DLD1 (cell line): Measurements from ENCODE around the gene BRD1.

Experiments
- in situ Hi-C: cut with HindIII; loops from 2 replicates; pipeline ENCODE4 v1.10.0; 2017; ENCODE audit warnings: low sequenced_read_pairs

BRD1 gene

DNA sequence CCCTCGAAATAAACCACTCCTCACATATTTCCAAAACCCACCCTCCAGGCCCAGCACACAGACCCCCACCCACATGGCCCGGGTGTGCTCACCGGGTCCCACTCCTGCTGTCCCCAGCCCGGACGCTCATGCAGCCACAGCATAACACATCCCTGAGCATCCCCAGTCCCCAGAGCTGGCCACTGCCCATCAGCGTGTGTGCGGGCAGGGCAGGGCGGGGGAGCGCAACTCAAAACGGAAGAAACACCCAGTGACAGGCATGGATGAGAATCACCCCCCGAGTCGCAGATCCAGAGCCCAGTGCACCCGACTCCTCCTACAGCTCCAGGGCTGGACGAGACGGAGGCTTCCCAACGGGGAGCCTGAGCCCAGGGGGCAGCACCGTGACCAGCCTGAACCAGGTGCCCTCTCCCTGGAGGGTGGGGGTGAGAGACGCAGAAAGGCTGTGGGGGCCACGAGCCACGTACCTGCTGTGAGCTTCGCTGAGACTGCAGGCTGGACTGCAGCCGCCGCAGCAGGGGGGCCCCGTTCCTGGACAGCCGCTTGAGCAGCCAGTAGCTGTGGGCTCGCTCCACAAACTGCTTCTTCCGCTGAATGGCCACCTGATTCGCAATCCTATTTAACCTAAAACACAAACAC, 23.8 kb downstream of the BRD1 start:
- in situ Hi-C loops = no loop called here

DNA sequence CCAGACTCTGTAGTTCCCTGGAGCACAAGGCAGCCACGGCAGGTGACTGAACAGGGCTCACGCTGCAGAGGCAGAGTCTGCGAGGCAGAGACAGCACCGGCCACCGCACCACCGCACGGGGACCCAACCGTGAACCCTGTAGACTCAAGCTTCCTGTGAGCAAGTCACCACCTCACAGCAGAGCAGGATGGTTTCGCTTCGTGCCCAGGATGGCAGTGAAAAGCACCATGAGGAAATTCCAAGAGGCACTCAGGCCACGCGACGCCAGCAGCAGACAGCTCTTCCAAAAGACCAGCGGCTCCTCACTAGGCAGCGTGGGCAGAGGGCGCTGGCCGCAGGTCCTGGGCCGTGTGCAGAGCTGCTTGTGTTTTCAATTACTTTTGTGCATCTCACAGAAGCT, 24.5 kb downstream of the BRD1 start:
- in situ Hi-C loops = no loop called here

DNA sequence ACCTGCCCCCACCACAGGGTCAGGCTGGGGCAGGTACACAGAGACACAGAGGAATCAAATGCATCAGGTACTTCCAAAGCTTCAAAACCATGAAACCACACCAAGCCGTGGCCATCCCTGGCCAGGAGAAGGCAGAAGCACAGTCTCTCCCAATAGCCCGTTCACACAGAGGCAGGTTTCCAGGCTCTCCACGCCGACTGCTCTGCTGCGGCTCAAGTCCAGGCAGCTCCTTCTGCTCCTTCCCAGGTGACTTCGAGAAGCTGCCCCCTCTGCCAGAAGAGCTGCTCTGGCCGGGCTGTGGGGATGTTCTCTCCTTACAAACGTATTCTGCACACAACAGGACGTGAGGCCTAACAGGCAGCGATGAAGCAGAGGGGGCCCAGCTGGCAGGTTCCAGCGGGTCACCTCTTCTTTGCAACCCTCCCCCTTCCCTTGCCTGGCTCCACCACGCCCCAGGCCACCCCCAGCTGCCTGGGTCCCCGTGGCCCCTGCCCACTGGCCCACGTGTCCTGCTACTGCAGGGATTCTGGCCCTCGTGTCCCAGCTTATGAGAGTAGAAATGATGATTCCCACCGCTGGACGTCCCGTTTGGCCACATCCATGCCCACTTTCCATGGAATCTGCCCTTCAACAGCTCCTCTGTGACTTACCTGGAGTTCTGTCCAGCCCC, 26.1 kb downstream of the BRD1 start:
- in situ Hi-C loops = no loop called here

DNA sequence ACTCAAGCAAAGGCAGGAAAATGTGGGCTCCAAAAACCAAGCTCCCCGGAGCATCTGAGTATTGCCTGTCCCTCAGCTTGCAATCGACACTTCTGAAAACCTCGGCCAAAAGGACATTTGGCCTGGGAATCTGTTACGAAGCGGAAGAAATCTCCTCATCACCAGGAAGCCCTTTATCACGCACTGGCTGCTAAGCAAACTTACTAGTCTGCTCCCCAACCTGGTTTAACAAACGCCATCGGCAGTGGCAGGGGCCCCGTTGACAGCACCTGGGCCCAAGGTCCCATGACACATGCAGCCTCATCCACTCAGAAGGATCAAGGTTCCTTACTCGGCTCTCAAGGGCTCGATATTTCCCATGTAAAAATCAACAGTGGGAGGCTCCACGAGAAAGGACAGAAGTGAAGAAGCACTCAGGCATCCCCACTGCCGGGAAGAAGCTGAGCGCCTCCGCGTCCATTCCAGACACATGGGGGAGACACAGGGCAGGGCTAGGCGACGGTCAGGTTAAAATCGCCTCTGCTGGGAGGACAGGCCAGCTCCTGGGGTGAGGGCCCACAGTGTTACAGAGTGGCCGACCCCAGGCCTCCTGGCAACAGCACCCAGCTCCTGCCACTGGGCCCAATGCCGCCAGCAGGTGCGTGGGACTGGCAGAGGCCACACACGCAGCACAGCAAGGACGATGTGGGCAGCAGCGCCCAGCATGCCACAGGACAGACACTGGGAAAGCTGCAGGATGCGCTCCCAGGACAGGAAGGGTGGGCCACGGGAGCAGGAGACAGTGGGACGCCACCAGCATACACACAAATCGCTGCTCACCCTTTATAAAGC, 27.1 kb downstream of the BRD1 start:
- in situ Hi-C loops = no loop called here

- in situ Hi-C loops = loop anchor here (10.0 to 25.0 kb wide), 2 partner anchors 75 to 137 kb away; no protein-coding TSS in a partner anchor
Measured at GRCh38 chr22:49799431-49800075, 28.1 kb downstream of the BRD1 start.

DNA sequence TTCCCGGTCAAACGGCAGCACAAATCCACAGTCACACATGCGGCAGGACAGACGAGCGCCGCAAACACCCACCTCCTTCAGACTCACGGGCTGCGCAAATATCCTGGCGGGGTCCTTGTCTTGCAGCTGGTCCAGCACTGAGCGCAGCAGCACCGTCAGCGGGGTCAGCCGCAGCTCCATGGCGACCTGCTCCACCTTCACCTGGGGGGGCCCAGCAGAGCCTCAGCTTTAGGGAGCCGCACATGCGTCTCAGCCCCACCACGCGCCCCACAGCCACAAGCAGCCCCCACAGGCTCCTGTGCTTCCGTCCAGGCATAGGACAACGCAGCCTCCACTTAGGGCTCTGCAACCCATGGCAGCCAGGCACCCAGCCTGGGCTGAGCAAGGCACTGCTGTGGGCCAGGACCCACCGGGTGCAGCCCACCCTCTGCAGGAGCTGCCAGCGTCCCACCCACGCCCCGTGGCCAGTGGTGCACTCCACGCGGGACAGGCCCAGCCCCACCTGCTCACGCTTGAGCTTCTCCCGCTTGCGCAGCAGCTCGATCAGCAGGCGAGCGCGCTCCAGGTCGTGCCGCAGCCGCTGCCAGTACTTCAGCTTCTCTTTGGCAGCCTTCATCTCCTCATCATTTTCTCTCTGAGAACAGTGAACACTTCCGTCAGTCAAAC, 29.1 kb downstream of the BRD1 start:
- in situ Hi-C loops = loop anchor here (10.0 to 25.0 kb wide), 2 partner anchors 76 to 136 kb away; no protein-coding TSS in a partner anchor

- in situ Hi-C loops = loop anchor here (10.0 to 25.0 kb wide), 2 partner anchors 77 to 135 kb away; no protein-coding TSS in a partner anchor
Measured at GRCh38 chr22:49797706-49798105, 30.0 kb downstream of the BRD1 start.

DNA sequence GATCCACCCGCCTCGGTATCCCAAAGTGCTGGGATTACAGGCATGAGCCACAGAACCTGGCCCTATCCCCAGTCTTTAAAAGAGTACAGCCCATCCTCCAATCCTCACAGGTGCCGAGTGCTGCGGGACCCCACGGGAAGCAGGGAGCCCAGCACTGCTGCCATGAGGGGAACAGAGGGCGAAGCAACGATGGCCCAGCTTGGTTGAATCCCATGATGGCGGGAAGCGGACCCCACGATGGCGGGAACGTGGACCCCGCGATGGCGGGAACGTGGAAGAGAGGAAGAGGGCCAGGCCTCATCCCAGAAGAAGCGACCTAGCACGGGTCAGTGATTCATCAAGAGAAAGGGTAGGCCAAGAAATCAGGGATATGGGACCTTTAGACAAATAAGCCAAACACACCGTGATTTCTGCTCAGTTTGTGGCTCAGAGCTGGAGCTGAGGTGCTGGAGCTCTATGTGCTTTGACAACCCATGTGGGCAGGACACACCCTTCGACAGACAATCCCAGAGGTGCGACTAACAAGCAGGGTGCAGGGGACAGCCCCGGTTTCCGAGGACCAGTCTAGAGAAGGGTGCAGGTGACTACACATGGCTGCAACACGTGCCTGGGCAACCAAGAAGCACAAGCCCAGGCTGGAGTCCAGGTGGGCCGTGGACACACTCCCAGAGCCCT, 30.9 kb downstream of the BRD1 start:
- in situ Hi-C loops = loop anchor here (10.0 to 25.0 kb wide), 2 partner anchors 78 to 134 kb away; no protein-coding TSS in a partner anchor

DNA sequence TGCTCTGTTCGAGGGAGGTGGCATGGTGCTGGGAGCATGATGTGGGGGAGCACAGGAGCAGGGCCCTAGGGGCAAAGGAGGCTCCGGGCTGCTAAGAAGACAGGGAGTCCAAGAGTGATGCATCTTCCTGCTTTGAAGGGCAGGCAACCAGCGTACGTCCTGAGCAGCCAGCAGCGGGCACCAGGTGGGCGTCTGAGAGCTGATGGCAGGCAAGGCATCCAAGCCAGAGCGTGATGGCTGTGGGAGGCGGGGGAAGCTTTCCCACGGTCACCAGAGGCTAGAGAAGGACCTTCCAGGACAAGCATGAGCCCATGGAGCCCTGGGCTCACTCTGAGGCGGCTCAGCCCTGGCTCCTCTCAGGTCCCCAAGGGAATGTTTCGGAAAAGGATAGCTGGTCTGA, 32.2 kb downstream of the BRD1 start:
- in situ Hi-C loops = loop anchor here (10.0 to 25.0 kb wide), 2 partner anchors 79 to 133 kb away; no protein-coding TSS in a partner anchor

GRCh38 chr22:49793871-49794270, 33.8 kb downstream of the BRD1 start:
- in situ Hi-C loops = loop anchor here (10.0 to 25.0 kb wide), 2 partner anchors 81 to 132 kb away; no protein-coding TSS in a partner anchor

- in situ Hi-C loops = loop anchor here (10.0 to 25.0 kb wide), 2 partner anchors 82 to 131 kb away; no protein-coding TSS in a partner anchor
Measured at GRCh38 chr22:49793296-49793695, 34.4 kb downstream of the BRD1 start.

DNA sequence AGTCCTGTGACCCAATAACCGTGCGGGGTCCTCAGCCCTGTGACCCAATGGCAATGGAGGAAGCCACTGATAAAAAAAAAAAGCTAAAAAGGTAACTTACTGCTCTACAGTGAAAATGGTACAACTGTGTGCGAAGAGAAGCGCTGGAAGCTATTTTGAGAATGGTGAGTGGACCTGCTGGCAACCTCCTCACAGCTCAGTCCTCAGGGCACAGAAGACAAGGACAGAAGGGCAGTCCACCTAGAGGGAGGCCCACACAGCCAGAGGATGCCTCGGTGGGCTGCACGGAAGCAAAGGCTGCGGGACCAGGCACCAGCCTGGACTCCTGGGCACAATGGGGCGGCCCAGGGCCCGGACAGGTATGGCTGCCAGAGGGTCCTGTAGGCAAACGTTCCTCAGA, 35.6 kb downstream of the BRD1 start:
- in situ Hi-C loops = loop anchor here (10.0 to 25.0 kb wide), 2 partner anchors 83 to 130 kb away; no protein-coding TSS in a partner anchor

DNA sequence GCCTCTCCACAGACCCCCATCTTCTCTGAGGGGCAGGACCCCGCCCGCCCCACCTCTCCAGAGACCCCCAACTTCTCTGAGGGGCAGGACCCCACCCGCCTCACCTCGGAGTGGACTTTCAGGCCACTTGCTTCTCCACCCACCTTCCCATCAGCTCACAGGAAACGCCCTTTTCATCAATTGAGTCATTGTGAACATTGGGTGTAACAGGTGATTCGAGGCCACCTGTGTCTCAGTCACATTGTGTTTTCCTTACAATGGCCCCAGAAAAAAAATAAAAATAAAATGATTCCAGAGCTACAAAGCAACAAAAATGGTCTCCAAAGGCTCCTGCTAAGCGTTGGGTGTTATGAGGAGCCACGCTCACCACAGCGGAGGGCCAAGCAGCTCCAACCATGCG, 36.0 kb downstream of the BRD1 start:
- in situ Hi-C loops = loop anchor here (10.0 to 25.0 kb wide), 2 partner anchors 83 to 129 kb away; no protein-coding TSS in a partner anchor

- in situ Hi-C loops = loop anchor here (10.0 to 25.0 kb wide), 2 partner anchors 84 to 129 kb away; no protein-coding TSS in a partner anchor
Measured at GRCh38 chr22:49790912-49791311, 36.8 kb downstream of the BRD1 start.

GRCh38 chr22:49789289-49790141, 38.2 kb downstream of the BRD1 start:
- in situ Hi-C loops = loop anchor here (10.0 to 25.0 kb wide), 2 partner anchors 85 to 127 kb away; no protein-coding TSS in a partner anchor

GRCh38 chr22:49788504-49788903, 39.2 kb downstream of the BRD1 start:
- in situ Hi-C loops = loop anchor here (25.0 kb wide), 1 partner anchor 126 kb away; no protein-coding TSS in a partner anchor

DNA sequence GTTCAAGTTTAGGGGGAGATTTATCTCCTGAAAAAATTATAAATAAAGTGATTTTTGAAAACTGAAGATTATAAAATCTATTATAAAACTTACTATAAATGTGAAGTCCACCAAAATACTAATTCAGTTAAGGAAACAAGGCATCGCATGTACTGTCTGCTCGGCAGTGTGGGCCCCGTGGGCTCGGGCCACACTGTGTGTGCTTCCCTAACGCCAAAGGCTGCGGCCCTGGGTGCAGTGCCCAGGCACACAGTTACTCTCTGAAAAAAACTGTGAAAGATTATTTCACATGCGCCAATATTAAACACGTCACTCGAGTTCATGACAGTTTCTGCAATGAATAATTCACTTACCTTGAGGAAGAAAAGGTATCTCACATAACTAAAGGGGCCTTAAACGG, 39.8 kb downstream of the BRD1 start:
- in situ Hi-C loops = loop anchor here (25.0 kb wide), 1 partner anchor 126 kb away; no protein-coding TSS in a partner anchor
